Common myeloid progenitor, CD34-positive (primary cell): ENCODE measurements around the gene DENND1A.

ENCODE experiments used
- CTCF ChIA-PET: fragments of 350-600 bp; sonication (Branson Sonifier 250); formaldehyde crosslinking; loops from one replicate; lab custom pipeline; 2021; ENCODE audit warnings: antibody characterized with exemption; lab: Charles Lee
- POLR2A ChIA-PET: fragments of 350-600 bp; sonication (Branson Sonifier 250); formaldehyde crosslinking; loops from one replicate; lab custom pipeline; 2021; ENCODE audit warnings: antibody characterized with exemption; lab: Charles Lee
- DNase-seq, 3 donors: peaks; one replicate each; pipeline versions ENCODE4 v3.0.0 to v3.0.0-alpha.2; 2013
- H3K27ac ChIP-seq, 2 experiments: 1 replicate in 1 of 2; 2 replicates in 1 of 2; pipeline ENCODE4 v1.7.0; 2013; ENCODE audit warnings: inconsistent platforms in 2 of 2, low read length in 2 of 2, mild to moderate bottlenecking in 2 of 2, low read depth in 1 of 2, moderate library complexity in 1 of 2; ENCODE audit not compliant: severe bottlenecking in 2 of 2, insufficient read depth in 1 of 2, poor library complexity in 1 of 2
- H3K27me3 ChIP-seq, 5 experiments: replicated peaks in 2 of 5; 1 replicate in 3 of 5; 2 replicates in 2 of 5; pipeline versions ENCODE4 v1.6.1 to v1.7.0; 2013; ENCODE audit warnings: low read length in 4 of 5, mild to moderate bottlenecking in 2 of 5, moderate library complexity in 2 of 5, inconsistent platforms in 1 of 5; ENCODE audit not compliant: insufficient read depth in 5 of 5, control insufficient read depth in 4 of 5
- H3K36me3 ChIP-seq, 4 experiments: 1 replicate in 2 of 4; 2 replicates in 2 of 4; pipeline versions ENCODE4 v1.6.1 to v1.7.0; 2013; ENCODE audit warnings: low read length in 3 of 4, control low read depth in 1 of 4, mild to moderate bottlenecking in 1 of 4; ENCODE audit not compliant: control insufficient read depth in 4 of 4, insufficient read depth in 4 of 4
- H3K4me1 ChIP-seq, 4 experiments: 1 replicate in 3 of 4; 2 replicates in 1 of 4; pipeline versions ENCODE4 v1.6.1 to v1.7.1; 2013; ENCODE audit warnings: low read length in 3 of 4, mild to moderate bottlenecking in 3 of 4, control low read depth in 1 of 4, inconsistent platforms in 1 of 4, moderate library complexity in 1 of 4; ENCODE audit not compliant: control insufficient read depth in 4 of 4, insufficient read depth in 4 of 4; ENCODE audit errors: control extremely low read depth in 1 of 4
- H3K4me3 ChIP-seq, 7 experiments: 1 replicate in 4 of 7; 2 replicates in 3 of 7; pipeline versions ENCODE4 v1.5.1 to v1.7.0; 2013; ENCODE audit warnings: mild to moderate bottlenecking in 7 of 7, low read length in 6 of 7, moderate library complexity in 6 of 7, inconsistent platforms in 2 of 7, low read depth in 2 of 7, control low read depth in 1 of 7; ENCODE audit not compliant: insufficient read depth in 4 of 7, control insufficient read depth in 1 of 7; ENCODE audit errors: extremely low read depth in 1 of 7
- H3K9me3 ChIP-seq, 5 experiments: 1 replicate in 4 of 5; 2 replicates in 1 of 5; pipeline versions ENCODE4 v1.6.1 to v1.7.1; 2013; ENCODE audit warnings: low read length in 4 of 5, mild to moderate bottlenecking in 2 of 5, inconsistent platforms in 1 of 5, low read depth in 1 of 5, moderate library complexity in 1 of 5; ENCODE audit not compliant: control insufficient read depth in 4 of 5, insufficient read depth in 2 of 5; ENCODE audit errors: control extremely low read depth in 1 of 5
- WGBS: methylation state at CpG from one replicate; pipeline ENCODE4 v1.1.5; 2013; ENCODE audit not compliant: insufficient coverage; 5-methylcytosine and 5-hydroxymethylcytosine counted together

The DENND1A gene

DNA sequence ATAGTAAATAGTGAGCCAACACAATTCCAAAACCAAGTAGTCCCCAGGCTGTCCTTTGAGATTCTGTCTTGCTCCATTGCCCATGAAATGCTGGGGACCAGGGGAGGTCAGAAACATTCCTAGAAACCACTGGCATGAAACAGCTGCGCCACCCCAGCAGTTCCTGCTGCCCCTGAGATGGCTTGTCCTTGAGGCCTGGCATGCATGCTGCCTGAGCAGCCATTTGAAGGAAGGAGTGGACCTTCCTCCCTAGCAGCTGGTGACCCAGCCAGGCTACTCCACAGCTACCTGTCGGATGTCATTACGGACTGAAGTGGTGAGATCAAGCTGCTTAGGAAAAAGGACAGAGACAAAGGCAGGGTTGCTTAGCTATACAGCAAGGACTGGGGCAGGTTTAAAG lies 260.6 kb downstream of the DENND1A start:
- WGBS = 100% methylated on average over 3 of the region's 3 CpGs
- Histone ChIP-seq H3K36me3 (peaks cover 6 to 34% (median 11%) of the 10 kb centered on the region in 4 experiments), H3K4me3 (no peak overlapping the region), H3K27ac (no peak overlapping the region), H3K27me3 (no peaks in the 10 kb centered on the region), H3K9me3 (peaks cover 0 to 26% (median 12%) of the 10 kb centered on the region in 5 experiments), H3K4me1 (no peaks in the 10 kb centered on the region)
- DNase-seq = no peak
- ChIA-PET CTCF (no interaction called here), POLR2A (no interaction called here)

DNA sequence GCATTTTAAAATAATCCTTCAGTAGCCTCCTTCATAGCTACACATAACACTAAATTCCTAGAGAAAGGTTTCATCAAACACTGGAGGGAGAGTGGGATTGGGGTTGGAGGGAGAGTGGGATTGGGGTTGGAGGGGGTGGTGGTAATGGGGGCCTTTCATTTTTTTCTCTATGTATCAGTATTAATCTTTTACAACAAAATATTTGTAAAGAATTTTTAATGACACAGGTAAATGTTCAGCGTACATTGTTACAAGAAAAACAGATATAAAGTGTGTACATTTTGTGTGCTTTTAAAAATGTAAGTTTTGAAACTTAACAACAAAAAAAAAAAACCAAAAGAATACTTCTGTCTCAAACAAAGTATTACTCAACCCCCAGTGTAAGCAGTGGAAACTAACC lies 266.4 kb downstream of the DENND1A start:
- Histone ChIP-seq H3K4me1 (no peaks in the 10 kb centered on the region), H3K9me3 (peaks cover 3 to 22% (median 13%) of the 10 kb centered on the region in 5 experiments), H3K4me3 (no peak overlapping the region), H3K27me3 (no peaks in the 10 kb centered on the region), H3K27ac (no peak overlapping the region), H3K36me3 (peaks cover 5 to 28% (median 9%) of the 10 kb centered on the region in 4 experiments)
- POLR2A ChIA-PET = no interaction called here
- CTCF ChIA-PET = interaction anchor here (0.6 kb wide), 1 partner anchor 63 kb away, joined by 3 read pairs; no protein-coding TSS in a partner anchor
- no CpG with 5 or more reads among the region's 1 CpG for WGBS
- DNase-seq = no peak

DNA sequence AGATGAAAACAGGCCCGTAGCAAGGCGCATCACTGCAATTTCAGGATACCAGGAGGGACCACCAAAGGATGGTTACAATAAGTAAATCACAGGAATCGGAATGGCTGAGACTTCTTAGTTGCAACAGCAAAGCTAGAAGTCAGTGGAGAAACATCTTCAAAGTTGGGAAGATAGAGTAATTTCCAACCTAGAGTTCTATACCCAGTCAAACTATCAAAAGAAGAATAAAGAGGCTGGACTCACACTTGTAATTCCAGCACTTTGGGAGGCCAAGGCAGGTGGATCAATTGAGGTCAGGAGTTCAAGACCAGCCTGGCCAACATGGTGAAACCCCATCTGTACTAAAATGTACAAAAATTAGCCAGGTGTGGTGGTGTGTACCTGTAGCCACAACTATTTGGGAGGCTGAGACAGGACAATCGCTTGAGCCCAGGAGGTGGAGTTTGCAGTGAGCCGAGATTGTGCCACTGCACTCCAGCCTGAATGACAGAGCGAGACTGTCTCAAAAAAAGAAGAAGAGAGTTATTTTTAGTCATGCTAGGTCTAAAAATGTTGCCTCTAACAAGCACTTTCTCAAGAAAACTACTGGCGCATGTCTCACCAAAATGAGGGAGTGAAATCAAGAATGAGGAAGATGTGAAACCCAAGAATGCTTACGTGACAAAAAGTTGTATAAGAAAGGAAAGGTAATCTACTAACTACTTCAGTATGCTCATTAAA lies 267.7 kb downstream of the DENND1A start:
- H3K4me3 ChIP-seq = no peak overlapping the region
- no peak for DNase-seq
- WGBS = 98% methylated on average over 7 of the region's 8 CpGs

DNA sequence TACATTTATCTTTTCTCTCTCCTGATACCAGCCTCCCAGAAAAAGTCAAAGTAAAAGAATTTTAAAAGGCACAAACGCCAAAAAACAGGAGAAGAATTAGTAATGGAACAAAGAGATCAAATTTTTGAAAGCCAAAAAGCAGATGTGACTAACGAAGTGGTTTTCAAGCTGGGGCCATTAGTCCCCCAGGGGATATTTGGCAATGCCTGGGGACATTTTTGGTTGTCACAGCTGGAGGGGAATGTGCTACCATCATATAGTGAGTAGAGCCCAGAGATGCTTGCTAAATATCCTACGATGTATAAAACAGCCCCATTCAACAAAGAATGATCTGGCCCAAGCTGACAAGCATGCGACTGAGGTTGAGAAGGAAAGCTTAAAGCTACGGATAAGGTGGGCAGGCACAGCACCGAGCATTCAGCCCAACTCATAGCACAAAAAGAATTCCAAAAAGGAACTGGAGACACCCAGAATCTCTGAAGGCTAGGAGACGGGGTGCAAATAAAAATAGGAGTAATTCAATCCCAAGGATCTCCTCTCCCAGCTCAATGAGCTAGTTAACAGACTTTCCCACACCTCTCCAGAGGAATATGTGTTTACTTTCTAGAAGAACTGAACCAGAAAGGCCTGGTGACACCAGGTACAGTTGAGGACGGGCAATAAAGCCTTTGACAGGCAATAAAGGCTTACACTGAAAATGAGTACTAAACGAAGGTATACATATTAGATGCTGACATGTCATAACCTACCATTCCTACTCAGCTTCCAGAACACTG lies 269.0 kb downstream of the DENND1A start:
- Histone ChIP-seq H3K27me3 (no peaks in the 10 kb centered on the region), H3K36me3 (peaks cover 5 to 16% (median 6%) of the 10 kb centered on the region in 4 experiments), H3K4me1 (no peaks in the 10 kb centered on the region), H3K9me3 (peaks cover 3 to 19% (median 13%) of the 10 kb centered on the region in 5 experiments), H3K27ac (no peak overlapping the region), H3K4me3 (no peak overlapping the region)
- ChIA-PET POLR2A (interaction anchor here (0.6 kb wide), 1 partner anchor 241 kb away, joined by 4 read pairs; no protein-coding TSS in a partner anchor), CTCF (no interaction called here)
- 94% methylated on average over 6 of the region's 9 CpGs for WGBS
- DNase-seq = no peak

More for the DNA sequence above, 267.7 kb downstream of the DENND1A start:
- Histone ChIP-seq H3K27ac (no peak overlapping the region), H3K4me1 (no peaks in the 10 kb centered on the region), H3K36me3 (peaks cover 5 to 22% (median 9%) of the 10 kb centered on the region in 4 experiments), H3K27me3 (no peaks in the 10 kb centered on the region), H3K9me3 (peaks cover 3 to 22% (median 13%) of the 10 kb centered on the region in 5 experiments)
- CTCF ChIA-PET = no interaction called here
- POLR2A ChIA-PET = no interaction called here

DNA sequence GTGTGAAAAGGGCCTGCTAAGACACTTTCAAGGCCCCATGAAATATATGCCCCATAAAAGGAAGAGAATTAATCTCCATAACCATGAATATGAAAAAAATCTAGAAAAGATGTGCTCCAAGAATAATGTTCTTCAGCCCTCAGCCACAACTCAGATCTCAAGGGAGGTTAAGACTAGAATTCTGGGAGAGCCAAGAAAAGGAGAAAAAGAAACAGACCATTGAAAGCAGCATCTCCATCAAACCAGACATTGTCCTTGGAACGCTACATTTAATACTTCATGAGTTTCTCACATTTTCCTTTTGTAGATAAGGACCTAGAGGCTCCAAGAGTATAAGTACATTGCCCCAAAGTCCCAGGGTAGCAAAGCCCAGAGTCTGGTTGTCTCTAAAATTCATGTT lies 270.6 kb downstream of the DENND1A start:
- no peak for DNase-seq
- ChIA-PET CTCF (no interaction called here), POLR2A (no interaction called here)
- WGBS = 100% methylated on average over 1 of the region's 1 CpG
- Histone ChIP-seq H3K27me3 (no peaks in the 10 kb centered on the region), H3K4me3 (no peak overlapping the region), H3K9me3 (peaks cover 3 to 15% (median 9%) of the 10 kb centered on the region in 5 experiments), H3K36me3 (peaks cover 3 to 11% (median 4%) of the 10 kb centered on the region in 4 experiments), H3K27ac (no peak overlapping the region), H3K4me1 (no peaks in the 10 kb centered on the region)

DNA sequence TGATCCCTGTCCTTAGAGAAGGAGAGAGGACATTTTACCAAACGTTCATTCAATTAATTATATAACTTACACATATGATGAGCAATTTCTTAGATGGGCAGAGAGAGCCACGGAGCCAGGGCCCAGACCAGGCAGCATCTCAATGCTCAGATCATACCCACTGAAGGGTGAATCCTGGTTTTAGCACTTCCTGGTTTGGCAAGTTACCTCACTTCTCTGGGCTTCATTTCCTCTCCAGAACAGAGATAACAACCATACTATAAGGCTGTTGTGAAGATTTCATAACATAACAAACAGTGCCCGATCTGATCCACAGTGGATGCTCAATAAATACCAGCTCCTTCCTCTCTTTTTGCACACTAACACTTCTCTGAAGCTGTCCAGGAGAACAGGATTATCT lies 271.1 kb downstream of the DENND1A start:
- H3K27ac ChIP-seq = no peak overlapping the region
- CTCF ChIA-PET = no interaction called here
- H3K4me3 ChIP-seq = no peak overlapping the region
- no peaks in the 10 kb centered on the region for H3K27me3 ChIP-seq
- 83% methylated on average over 1 of the region's 3 CpGs for WGBS
- H3K4me1 ChIP-seq = no peaks in the 10 kb centered on the region
- peaks cover 3 to 12% (median 6%) of the 10 kb centered on the region in 5 experiments for H3K9me3 ChIP-seq
- POLR2A ChIA-PET = no interaction called here
- H3K36me3 ChIP-seq = peaks cover 3 to 11% (median 4%) of the 10 kb centered on the region in 4 experiments
- DNase-seq = no peak

DNA sequence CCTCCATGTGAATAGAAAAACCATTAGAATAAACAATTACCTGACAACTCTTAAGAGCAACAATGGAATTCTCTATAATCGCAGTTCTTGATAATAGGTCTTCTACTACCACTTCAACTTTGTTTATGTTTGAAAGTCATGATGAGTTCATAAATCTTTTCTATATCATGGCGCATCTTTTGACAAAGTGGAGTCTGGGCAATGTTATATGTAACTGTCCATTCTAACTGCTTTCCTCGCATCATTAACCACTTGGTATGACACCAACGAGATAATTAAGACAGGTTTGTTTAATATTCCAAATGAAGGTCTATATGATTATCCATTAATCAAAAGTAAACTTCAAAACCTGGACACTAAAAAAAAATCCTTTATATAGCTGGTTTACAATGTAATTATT lies 272.0 kb downstream of the DENND1A start:
- 100% methylated on average over 1 of the region's 4 CpGs for WGBS
- H3K4me3 ChIP-seq = no peak overlapping the region
- peaks cover 3 to 11% (median 4%) of the 10 kb centered on the region in 4 experiments for H3K36me3 ChIP-seq
- ChIA-PET POLR2A (no interaction called here), CTCF (no interaction called here)
- H3K4me1 ChIP-seq = no peaks in the 10 kb centered on the region
- no peaks in the 10 kb centered on the region for H3K27me3 ChIP-seq
- no peak overlapping the region for H3K27ac ChIP-seq
- peaks cover 2 to 11% (median 3%) of the 10 kb centered on the region in 5 experiments for H3K9me3 ChIP-seq
- DNase-seq = no peak
